Subcutaneous adipose tissue (tissue), 4 donors: ENCODE results near the gene GTF2F2. TPM values are rescaled to one million over a fixed set of nuclear protein-coding genes. Genes with fewer than 3 reads are reported as not detected.

ENCODE experiments used
- CTCF ChIP-seq: fragments of 450-650 bp; IDR thresholded peaks from one replicate; pipeline ENCODE4 v1.5.1; 2016; ENCODE audit warnings: low read depth, mild to moderate bottlenecking, control low read depth, antibody characterized with exemption, moderate library complexity
- total RNA-seq, 4 donors: library from RNA; depleted of rRNA; stranded (reverse); fragments of >200 nt; gene quantifications; one replicate each; pipeline ENCODE4 v1.1.0, GENCODE V29; 2016

GTF2F2 gene
- total RNA-seq, 4 donors from 2014 or later, result 9.0 to 21.5 (median 15.2) TPM

- no peak for TF ChIP-seq CTCF
These were observed 137.5 kb downstream of the GTF2F2 start for GRCh38 chr13:45257638-45258333.

GRCh38 chr13:45258334-45258675 is 138.0 kb downstream of the GTF2F2 start:
- no peak for TF ChIP-seq CTCF

- no peak for TF ChIP-seq CTCF
These were observed 146.9 kb downstream of the GTF2F2 start for GRCh38 chr13:45267215-45267614.

DNA sequence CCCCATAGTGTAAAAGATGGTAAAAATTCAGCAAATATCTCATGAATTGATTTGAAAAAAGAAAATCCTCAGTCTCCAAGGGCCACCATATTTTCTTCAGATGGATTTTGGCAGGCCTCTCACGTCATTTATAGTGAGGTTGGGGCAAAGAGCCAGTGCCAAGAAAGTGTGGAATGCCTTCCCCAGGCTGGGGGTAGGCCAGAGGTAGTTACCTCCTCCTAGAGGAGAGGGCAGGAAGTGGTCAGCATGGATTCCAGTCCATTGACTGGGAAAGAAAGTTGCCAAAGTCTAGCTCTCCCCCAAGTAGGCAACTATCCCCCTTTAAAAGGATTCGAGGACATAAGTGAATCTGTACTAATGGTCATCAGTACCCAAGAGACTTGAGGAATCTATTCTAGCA is 148.9 kb downstream of the GTF2F2 start:
- TF ChIP-seq CTCF, result no peak

GRCh38 chr13:45276913-45277312 is 156.6 kb downstream of the GTF2F2 start:
- no peak for TF ChIP-seq CTCF

DNA sequence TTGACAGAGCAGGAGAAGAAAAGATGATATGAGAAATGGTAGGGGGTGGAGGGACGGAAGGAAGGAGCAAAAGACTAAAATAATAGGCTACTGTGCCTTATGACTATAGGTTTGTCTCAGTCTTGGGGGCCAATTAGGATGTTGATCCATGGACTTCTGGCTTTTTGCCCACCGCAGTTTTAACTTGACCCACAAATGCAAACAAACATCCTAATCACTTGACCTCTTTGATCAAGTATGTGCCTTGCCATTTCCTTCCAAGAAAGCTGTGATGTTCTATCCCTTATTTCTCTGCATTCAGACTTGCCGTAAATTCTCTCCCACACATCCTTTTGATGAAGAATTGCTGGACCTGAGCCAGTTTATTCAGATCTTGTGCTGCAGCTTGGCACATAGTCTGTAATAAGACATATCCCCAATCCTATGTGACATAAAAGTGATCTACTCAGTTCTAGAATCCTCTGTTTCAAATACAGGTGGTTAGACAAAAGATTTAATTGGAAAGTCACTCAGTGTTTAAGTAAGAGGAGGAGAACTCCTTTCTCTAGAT is 157.9 kb downstream of the GTF2F2 start:
- TF ChIP-seq CTCF, result no peak

GRCh38 chr13:45280011-45280410 is 159.7 kb downstream of the GTF2F2 start:
- no peak for TF ChIP-seq CTCF
